Fibroblast of villous mesenchyme (primary cell): Measurements from ENCODE around the gene NEK3. TPM values are rescaled to one million over a fixed set of nuclear protein-coding genes. Genes with fewer than 3 reads are reported as not detected.

Experiments used
- DNase-seq: peaks from one replicate; pipeline ENCODE4 v3.0.0-alpha.2; 2010; ENCODE audit warnings: low read depth
- H3K4me3 ChIP-seq: 2 replicates; pipeline ENCODE4 v1.5.1; 2011; ENCODE audit warnings: low read depth, mild to moderate bottlenecking, low read length
- total RNA-seq: library from RNA; depleted of rRNA; stranded (reverse); fragments of >200 nt; gene quantifications from 2 replicates; pipeline ENCODE4 v1.2.3, GENCODE V29; 2012
- TF ChIP-seq, protein P1 (sequence below): IDR thresholded peaks from 2 replicates; pipeline ENCODE4 v1.5.1; 2012; ENCODE audit warnings: low read depth, mild to moderate bottlenecking, low read length; ENCODE audit not compliant: insufficient read depth

NEK3 gene
- total RNA-seq, 1 donor, result 9.1 TPM

DNA sequence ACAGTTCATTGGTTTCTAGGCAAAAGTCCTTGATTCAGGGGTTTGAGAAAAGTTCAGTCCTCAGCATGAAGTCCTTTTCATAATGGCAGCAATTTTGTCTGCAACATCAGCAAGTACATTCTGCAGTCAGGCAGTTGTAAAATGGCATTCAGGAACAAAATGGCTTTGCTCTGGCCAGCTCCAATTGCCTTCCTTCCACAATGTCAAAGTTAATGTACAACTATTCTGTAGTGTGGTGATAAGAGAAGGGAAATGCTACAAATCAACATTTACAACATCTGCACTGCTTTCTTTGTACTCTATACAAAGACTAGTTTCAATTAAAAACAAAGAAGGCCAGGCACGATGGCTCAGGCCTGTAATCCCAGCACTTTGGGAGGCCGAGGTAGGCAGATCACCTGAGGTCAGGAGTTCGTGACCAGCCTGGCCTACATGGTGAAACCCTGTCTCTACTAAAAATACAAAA is 1.8 kb upstream of the NEK3 start:
- DNase-seq, result no peak
- TF ChIP-seq, protein P1, sequence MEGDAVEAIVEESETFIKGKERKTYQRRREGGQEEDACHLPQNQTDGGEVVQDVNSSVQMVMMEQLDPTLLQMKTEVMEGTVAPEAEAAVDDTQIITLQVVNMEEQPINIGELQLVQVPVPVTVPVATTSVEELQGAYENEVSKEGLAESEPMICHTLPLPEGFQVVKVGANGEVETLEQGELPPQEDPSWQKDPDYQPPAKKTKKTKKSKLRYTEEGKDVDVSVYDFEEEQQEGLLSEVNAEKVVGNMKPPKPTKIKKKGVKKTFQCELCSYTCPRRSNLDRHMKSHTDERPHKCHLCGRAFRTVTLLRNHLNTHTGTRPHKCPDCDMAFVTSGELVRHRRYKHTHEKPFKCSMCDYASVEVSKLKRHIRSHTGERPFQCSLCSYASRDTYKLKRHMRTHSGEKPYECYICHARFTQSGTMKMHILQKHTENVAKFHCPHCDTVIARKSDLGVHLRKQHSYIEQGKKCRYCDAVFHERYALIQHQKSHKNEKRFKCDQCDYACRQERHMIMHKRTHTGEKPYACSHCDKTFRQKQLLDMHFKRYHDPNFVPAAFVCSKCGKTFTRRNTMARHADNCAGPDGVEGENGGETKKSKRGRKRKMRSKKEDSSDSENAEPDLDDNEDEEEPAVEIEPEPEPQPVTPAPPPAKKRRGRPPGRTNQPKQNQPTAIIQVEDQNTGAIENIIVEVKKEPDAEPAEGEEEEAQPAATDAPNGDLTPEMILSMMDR, result no peak
- H3K4me3 ChIP-seq, result no peak overlapping the region

DNA sequence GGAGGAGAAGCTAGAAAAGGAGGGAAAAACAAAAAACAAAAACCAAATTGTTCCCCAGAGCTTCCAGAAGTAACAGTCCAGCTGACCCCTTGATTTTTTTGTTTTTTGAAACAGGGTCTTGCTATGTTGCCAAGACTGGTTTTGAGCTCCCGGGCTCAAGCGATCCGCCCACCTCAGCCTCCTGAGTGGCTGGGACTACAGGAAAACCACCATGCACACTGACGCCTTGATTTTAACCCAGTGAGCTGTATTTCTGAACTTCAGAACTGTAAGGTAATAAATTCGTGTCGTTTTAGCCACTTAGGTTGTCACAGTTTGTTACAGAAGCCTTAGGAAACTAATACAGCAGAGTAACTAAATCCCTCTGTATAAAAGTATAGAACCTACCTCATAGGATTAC is 1.1 kb upstream of the NEK3 start:
- DNase-seq, result no peak
- TF ChIP-seq, protein P1, result no peak
- H3K4me3 ChIP-seq, result no peak overlapping the region

DNA sequence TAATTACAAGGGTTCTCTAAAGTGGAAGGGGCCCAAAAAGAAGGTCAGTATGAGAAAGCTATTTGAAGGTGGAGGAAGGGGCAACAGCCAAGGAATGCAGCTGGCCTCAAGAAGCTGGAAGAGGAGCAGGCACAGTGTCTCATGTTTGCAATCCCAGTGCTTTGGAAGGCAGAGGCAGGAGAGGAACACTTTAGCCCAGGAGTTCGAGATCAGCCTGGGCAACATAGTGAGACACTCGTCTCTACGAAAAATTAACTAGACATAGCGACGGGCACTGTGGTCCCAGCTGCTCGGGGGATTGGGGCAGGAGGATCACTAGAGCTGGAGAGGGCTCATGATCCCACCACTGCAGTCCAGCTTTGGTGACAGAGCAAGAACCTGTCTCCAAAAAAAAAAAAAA is 656 bp upstream of the NEK3 start:
- DNase-seq, result no peak
- TF ChIP-seq, protein P1, result no peak
- H3K4me3 ChIP-seq, result no peak overlapping the region

DNA sequence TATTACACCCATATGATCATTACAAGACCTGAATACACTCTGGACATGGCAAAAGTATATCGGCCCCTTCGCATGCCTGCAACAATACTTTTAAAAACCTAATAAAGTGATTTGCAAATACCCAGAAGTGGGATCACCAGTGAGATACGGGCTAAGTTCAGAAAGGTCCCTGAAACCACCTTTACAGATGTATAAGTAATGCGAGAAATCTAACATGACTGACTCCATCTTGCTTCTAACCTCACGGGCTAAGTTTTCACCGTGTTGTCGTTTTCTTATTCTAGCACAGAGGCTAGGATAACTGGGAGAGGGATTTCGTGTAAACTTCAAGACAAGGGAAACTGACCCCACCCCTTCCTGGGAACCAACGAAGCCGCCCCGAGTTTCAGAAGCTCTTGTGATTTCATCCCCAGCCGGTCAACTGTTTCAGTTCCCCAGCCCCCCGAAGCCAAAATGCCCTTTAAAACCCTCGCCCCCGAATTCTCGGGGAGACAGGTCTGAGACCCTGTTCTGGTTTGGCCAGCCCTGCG is 703 bp downstream of the NEK3 start:
- peak overlapping the region; percentile 83 for H3K4me3 ChIP-seq
- DNase-seq, result peak; percentile 59
- TF ChIP-seq, protein P1, result no peak

DNA sequence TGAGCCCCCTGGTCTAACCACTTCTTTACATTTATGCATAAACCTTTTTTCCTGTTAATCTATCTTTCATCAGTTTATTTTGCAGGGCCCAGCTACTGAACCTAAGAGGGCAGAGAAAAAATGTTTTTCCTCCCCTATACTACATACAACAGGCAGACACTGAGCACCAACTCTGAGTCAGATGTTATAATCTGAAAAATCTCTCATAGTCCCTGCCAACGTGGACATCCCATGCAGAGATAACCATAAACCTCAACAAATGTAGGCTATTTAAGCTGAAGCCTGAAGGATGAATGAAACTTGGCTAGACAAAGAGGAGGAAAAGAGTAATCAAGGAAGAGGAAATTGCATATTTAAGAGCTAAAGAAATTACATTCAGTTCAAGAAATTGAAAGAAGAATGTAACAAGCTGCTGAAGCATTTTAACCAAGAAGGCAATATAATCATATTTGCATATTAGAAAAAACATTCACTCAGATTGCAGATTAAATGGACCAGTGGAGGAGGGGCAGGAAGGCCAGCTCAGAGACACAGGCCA is 2.6 kb downstream of the NEK3 start:
- DNase-seq, result peak; percentile 10
- TF ChIP-seq, protein P1, result no peak
- H3K4me3 ChIP-seq, result no peak overlapping the region

DNA sequence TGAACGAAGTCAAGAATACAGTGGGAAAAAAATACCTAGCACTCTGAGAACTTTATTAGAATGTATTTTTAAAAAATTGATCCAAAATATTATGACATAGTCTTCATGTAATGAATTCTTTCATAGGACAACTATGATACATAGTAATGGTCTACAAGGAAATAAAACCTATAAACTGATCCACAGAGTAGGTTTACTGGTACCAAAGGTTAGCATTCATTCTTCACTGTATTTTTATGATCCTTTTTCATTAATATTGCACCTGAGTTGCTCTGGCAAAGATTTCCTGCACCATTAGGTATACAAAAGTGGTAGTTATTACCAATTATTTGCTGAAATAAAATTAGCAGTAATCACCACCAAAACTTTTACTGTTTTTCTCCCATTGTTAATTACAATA is 4.2 kb downstream of the NEK3 start:
- TF ChIP-seq, protein P1, result no peak
- DNase-seq, result no peak
- H3K4me3 ChIP-seq, result no peak overlapping the region

DNA sequence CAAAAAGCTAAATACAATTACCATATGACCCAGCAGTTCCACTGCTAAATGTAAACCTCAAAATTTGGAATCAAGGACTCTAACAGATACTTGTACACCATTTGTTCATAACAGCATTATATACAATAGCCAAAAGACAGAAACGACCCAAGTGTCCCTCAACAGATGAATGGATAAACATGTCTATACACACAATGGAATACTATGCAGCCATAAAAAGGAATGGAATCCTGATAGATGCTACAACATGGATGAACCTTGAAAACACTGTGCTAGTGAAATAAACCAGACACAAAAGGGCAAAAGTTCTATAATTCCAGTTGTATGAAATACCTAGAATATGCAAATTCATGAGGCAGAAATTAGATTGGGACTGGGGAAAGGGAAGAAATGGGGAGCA is 12.2 kb downstream of the NEK3 start:
- H3K4me3 ChIP-seq, result no peak overlapping the region
- no peak for DNase-seq
- TF ChIP-seq, protein P1, result no peak
